ENCODE data around the gene PLBD1. TPM values are rescaled to one million over a fixed set of nuclear protein-coding genes. Genes with fewer than 3 reads are reported as not detected.

PLBD1 gene
- polyA plus RNA-seq, 1 donor, result 37.9 TPM

GRCh38 chr12:14601692-14602478 is 34.2 kb upstream of the PLBD1 start:
- DNase-seq, result no peak
- Histone ChIP-seq H3K4me3 (ENCODE audit: low read length) (no peak overlapping the region), H3K27me3 (ENCODE audit: control insufficient read depth, insufficient read depth, low read length) (no peaks in the 10 kb centered on the region), H3K9me3 (ENCODE audit: control insufficient read depth, low read depth, low read length) (peaks cover 27% of the 10 kb centered on the region), H3K27ac (ENCODE audit: low read length) (no peak overlapping the region), H3K4me1 (ENCODE audit: control insufficient read depth, insufficient read depth, low read length) (no peaks in the 10 kb centered on the region), H3K36me3 (ENCODE audit: control insufficient read depth, insufficient read depth, low read length) (no peaks in the 10 kb centered on the region)
- 93% methylated on average over 3 of the region's 4 CpGs for WGBS (ENCODE audit: insufficient coverage, low lambda C conversion rate)

GRCh38 chr12:14597480-14597879 is 29.8 kb upstream of the PLBD1 start:
- no peak overlapping the region for H3K27ac ChIP-seq (ENCODE audit: low read length)
- no peak for DNase-seq
- H3K36me3 ChIP-seq (ENCODE audit: control insufficient read depth, insufficient read depth, low read length), result no peaks in the 10 kb centered on the region
- peaks cover under 1% of the 10 kb centered on the region for H3K9me3 ChIP-seq (ENCODE audit: control insufficient read depth, low read depth, low read length)
- no peaks in the 10 kb centered on the region for H3K27me3 ChIP-seq (ENCODE audit: control insufficient read depth, insufficient read depth, low read length)
- no peak overlapping the region for H3K4me3 ChIP-seq (ENCODE audit: low read length)
- no CpG with 5 or more reads among the region's 3 CpGs for WGBS (ENCODE audit: insufficient coverage, low lambda C conversion rate)
- H3K4me1 ChIP-seq (ENCODE audit: control insufficient read depth, insufficient read depth, low read length), result no peaks in the 10 kb centered on the region

DNA sequence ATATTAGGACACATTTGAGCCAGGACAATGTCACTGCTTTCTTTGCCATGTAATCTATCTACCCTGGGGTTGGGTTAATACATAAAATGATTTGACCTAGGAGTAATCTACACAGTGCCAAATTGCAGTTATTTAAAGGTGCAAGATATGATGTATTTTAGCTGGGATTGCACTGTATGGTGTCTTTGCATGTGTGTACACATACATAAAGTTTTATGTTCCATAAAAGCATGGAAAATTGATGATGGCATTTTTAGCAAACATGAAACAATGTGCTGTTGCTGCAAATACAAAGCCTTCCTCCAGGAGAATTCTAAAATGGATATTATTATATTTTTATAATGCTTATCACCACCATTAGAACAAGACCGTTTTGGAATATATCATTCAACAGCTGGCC is 24.0 kb upstream of the PLBD1 start:
- H3K36me3 ChIP-seq (ENCODE audit: control insufficient read depth, insufficient read depth, low read length), result no peaks in the 10 kb centered on the region
- H3K9me3 ChIP-seq (ENCODE audit: control insufficient read depth, low read depth, low read length), result peaks cover 3% of the 10 kb centered on the region
- no peaks in the 10 kb centered on the region for H3K4me1 ChIP-seq (ENCODE audit: control insufficient read depth, insufficient read depth, low read length)
- WGBS (ENCODE audit: insufficient coverage, low lambda C conversion rate), result 50% methylated on average over 1 of the region's 1 CpG
- no peak overlapping the region for H3K27ac ChIP-seq (ENCODE audit: low read length)
- H3K4me3 ChIP-seq (ENCODE audit: low read length), result no peak overlapping the region
- no peaks in the 10 kb centered on the region for H3K27me3 ChIP-seq (ENCODE audit: control insufficient read depth, insufficient read depth, low read length)
- DNase-seq, result no peak

GRCh38 chr12:14589169-14590004 is 21.7 kb upstream of the PLBD1 start:
- WGBS (ENCODE audit: insufficient coverage, low lambda C conversion rate), result no CpG with 5 or more reads among the region's 18 CpGs
- Histone ChIP-seq H3K9me3 (ENCODE audit: control insufficient read depth, low read depth, low read length) (peaks cover 3% of the 10 kb centered on the region), H3K36me3 (ENCODE audit: control insufficient read depth, insufficient read depth, low read length) (no peaks in the 10 kb centered on the region), H3K4me3 (ENCODE audit: low read length) (no peak overlapping the region), H3K4me1 (ENCODE audit: control insufficient read depth, insufficient read depth, low read length) (no peaks in the 10 kb centered on the region), H3K27ac (ENCODE audit: low read length) (no peak overlapping the region), H3K27me3 (ENCODE audit: control insufficient read depth, insufficient read depth, low read length) (no peaks in the 10 kb centered on the region)
- no peak for DNase-seq

- Histone ChIP-seq H3K4me3 (ENCODE audit: low read length) (no peak overlapping the region), H3K9me3 (ENCODE audit: control insufficient read depth, low read depth, low read length) (peaks cover 3% of the 10 kb centered on the region), H3K27me3 (ENCODE audit: control insufficient read depth, insufficient read depth, low read length) (no peaks in the 10 kb centered on the region), H3K27ac (ENCODE audit: low read length) (no peak overlapping the region), H3K4me1 (ENCODE audit: control insufficient read depth, insufficient read depth, low read length) (no peaks in the 10 kb centered on the region), H3K36me3 (ENCODE audit: control insufficient read depth, insufficient read depth, low read length) (no peaks in the 10 kb centered on the region)
- no peak for DNase-seq
- WGBS (ENCODE audit: insufficient coverage, low lambda C conversion rate), result no CpG with 5 or more reads among the region's 3 CpGs
Measured at GRCh38 chr12:14588571-14588970, 20.9 kb upstream of the PLBD1 start.

DNA sequence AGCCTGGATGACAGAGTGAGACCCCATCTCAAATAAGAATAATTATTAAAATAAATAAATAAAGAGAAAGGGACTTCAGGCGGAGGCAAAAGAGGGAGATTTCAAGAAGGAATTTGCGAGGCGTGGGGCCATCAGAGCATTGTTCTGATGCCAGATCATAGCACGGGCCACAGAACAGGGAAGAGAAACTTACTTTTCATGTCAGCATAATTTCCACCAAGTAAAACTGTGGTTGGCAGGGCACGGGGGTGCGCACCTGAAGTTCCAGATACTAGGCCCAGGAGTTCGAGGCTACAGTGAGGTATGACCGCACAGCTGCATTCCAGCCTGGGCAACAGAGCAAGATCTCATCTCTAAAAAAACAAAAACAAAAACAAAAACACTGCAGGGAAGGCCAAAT is 11.0 kb upstream of the PLBD1 start:
- Histone ChIP-seq H3K27me3 (ENCODE audit: control insufficient read depth, insufficient read depth, low read length) (no peaks in the 10 kb centered on the region), H3K27ac (ENCODE audit: low read length) (no peak overlapping the region), H3K4me1 (ENCODE audit: control insufficient read depth, insufficient read depth, low read length) (no peaks in the 10 kb centered on the region), H3K4me3 (ENCODE audit: low read length) (no peak overlapping the region), H3K9me3 (ENCODE audit: control insufficient read depth, low read depth, low read length) (no peaks in the 10 kb centered on the region), H3K36me3 (ENCODE audit: control insufficient read depth, insufficient read depth, low read length) (no peaks in the 10 kb centered on the region)
- no peak for DNase-seq
- 94% methylated on average over 6 of the region's 8 CpGs for WGBS (ENCODE audit: insufficient coverage, low lambda C conversion rate)

DNA sequence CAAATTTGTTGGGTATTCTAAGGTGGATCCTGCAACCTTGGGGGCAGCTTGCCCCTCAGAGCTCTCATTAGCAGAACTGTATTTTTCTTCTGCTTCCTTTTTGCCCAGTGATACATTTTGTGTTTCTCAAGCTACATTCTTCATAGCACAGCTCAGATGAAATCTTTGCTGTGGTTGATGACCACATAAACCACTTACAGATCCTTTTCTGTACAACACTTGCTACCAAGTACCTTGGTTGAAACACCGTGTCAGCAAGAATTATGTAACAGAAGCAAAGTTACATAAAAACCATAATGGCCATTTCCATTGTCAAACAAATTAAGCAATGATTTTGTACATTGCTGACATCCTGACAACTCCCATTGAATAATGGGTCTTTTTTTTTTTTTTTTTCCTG is 9.7 kb upstream of the PLBD1 start:
- H3K4me3 ChIP-seq (ENCODE audit: low read length), result no peak overlapping the region
- H3K4me1 ChIP-seq (ENCODE audit: control insufficient read depth, insufficient read depth, low read length), result no peaks in the 10 kb centered on the region
- no peaks in the 10 kb centered on the region for H3K9me3 ChIP-seq (ENCODE audit: control insufficient read depth, low read depth, low read length)
- no CpG with 5 or more reads among the region's 1 CpG for WGBS (ENCODE audit: insufficient coverage, low lambda C conversion rate)
- no peak for DNase-seq
- H3K27me3 ChIP-seq (ENCODE audit: control insufficient read depth, insufficient read depth, low read length), result no peaks in the 10 kb centered on the region
- H3K27ac ChIP-seq (ENCODE audit: low read length), result no peak overlapping the region
- H3K36me3 ChIP-seq (ENCODE audit: control insufficient read depth, insufficient read depth, low read length), result no peaks in the 10 kb centered on the region

GRCh38 chr12:14576896-14577295 is 9.2 kb upstream of the PLBD1 start:
- no peak overlapping the region for H3K4me3 ChIP-seq (ENCODE audit: low read length)
- no peak for DNase-seq
- no peaks in the 10 kb centered on the region for H3K36me3 ChIP-seq (ENCODE audit: control insufficient read depth, insufficient read depth, low read length)
- H3K27ac ChIP-seq (ENCODE audit: low read length), result no peak overlapping the region
- WGBS (ENCODE audit: insufficient coverage, low lambda C conversion rate), result 67% methylated on average over 4 of the region's 8 CpGs
- no peaks in the 10 kb centered on the region for H3K27me3 ChIP-seq (ENCODE audit: control insufficient read depth, insufficient read depth, low read length)
- no peaks in the 10 kb centered on the region for H3K4me1 ChIP-seq (ENCODE audit: control insufficient read depth, insufficient read depth, low read length)
- H3K9me3 ChIP-seq (ENCODE audit: control insufficient read depth, low read depth, low read length), result no peaks in the 10 kb centered on the region

GRCh38 chr12:14575585-14575984 is 7.9 kb upstream of the PLBD1 start:
- Histone ChIP-seq H3K27ac (ENCODE audit: low read length) (no peak overlapping the region), H3K4me1 (ENCODE audit: control insufficient read depth, insufficient read depth, low read length) (no peaks in the 10 kb centered on the region), H3K27me3 (ENCODE audit: control insufficient read depth, insufficient read depth, low read length) (no peaks in the 10 kb centered on the region), H3K9me3 (ENCODE audit: control insufficient read depth, low read depth, low read length) (no peaks in the 10 kb centered on the region), H3K36me3 (ENCODE audit: control insufficient read depth, insufficient read depth, low read length) (no peaks in the 10 kb centered on the region), H3K4me3 (ENCODE audit: low read length) (no peak overlapping the region)
- WGBS (ENCODE audit: insufficient coverage, low lambda C conversion rate), result no CpG with 5 or more reads among the region's 1 CpG
- no peak for DNase-seq

- Histone ChIP-seq H3K36me3 (ENCODE audit: control insufficient read depth, insufficient read depth, low read length) (no peaks in the 10 kb centered on the region), H3K4me3 (ENCODE audit: low read length) (no peak overlapping the region), H3K9me3 (ENCODE audit: control insufficient read depth, low read depth, low read length) (no peaks in the 10 kb centered on the region), H3K27ac (ENCODE audit: low read length) (no peak overlapping the region), H3K27me3 (ENCODE audit: control insufficient read depth, insufficient read depth, low read length) (no peaks in the 10 kb centered on the region), H3K4me1 (ENCODE audit: control insufficient read depth, insufficient read depth, low read length) (no peaks in the 10 kb centered on the region)
- 100% methylated on average over 1 of the region's 5 CpGs for WGBS (ENCODE audit: insufficient coverage, low lambda C conversion rate)
- DNase-seq, result no peak
Measured at GRCh38 chr12:14573118-14573517, 5.4 kb upstream of the PLBD1 start.

Data from large intestine (tissue), 3 donors.